HG03196 (cell line): ENCODE measurements around the gene AP2A1.

Source experiments
- ATAC-seq: cut with Tn5 transposase; IDR thresholded peaks from one replicate; pipeline ENCODE4 v1.9.1; 2021; ENCODE audit not compliant: unreplicated experiment

AP2A1 gene

DNA sequence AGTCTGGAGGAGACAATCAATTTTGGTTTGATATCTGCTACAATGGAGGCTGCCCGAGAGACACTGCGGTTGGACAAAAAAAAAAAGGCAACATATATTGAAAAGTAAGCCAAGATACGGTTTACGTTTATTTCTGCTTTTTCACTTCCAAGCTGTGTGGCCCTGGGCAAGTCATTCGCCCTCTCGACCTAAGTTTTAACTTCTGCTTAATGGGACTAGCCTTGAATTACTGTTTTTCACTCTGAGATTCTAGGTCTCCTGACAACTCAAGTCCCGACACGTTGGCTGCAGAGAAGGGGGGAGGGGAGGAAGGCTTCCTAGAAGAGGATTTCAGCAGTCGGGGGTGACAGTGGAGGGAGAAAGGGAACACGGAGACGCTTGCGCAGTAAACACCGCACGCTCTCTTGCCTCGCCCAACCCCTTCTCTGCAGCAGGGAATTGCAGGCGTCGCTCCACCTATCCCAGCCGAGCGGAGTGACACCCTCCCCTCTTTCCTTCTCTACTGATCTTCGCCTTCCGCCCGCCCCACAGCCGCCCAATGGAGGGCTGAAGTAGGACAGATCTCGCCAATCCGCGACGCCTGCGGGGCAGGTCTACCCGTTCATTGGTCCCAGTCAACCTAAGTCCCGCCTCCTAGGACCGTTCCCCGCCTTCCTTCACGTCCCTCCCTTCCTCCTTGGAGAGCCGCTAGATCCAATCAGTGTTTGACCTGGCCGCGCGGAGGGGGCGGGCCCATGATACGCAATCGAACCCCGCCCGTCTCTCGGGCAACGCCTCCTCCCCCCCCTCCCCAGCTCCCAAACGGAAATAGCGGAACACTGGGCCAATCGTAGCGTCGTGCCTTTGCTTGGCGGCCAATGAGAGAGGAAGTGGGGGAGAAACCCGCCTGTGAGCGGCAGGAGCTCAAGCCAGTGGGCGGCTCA, 533 bp upstream of the AP2A1 start:
- peak; percentile 86 for ATAC-seq

DNA sequence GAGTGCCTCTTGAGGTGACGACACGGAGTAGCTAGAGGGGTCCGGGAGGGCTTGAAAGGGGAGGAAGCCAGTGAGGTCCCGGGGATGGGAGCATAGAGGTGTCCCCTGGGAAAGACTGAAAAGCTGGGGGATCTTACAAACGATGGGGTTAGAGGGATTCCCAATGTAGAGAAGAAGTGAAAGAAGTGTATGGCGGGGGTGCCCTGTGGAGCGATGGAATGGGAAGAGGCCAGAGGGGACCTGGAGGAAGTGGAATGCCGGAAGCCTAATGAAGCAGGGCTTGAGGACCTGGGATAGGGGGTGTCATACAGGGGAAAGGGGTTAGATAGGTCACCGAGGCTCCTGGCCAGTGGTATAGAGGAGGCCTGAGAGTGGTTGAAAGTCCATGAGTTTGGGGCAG, 580 bp downstream of the AP2A1 start:
- no peak for ATAC-seq

GRCh38 chr19:49767967-49768581, 1.3 kb downstream of the AP2A1 start:
- no peak for ATAC-seq

- ATAC-seq: no peak
These were observed 3.7 kb downstream of the AP2A1 start for GRCh38 chr19:49770529-49770928.

DNA sequence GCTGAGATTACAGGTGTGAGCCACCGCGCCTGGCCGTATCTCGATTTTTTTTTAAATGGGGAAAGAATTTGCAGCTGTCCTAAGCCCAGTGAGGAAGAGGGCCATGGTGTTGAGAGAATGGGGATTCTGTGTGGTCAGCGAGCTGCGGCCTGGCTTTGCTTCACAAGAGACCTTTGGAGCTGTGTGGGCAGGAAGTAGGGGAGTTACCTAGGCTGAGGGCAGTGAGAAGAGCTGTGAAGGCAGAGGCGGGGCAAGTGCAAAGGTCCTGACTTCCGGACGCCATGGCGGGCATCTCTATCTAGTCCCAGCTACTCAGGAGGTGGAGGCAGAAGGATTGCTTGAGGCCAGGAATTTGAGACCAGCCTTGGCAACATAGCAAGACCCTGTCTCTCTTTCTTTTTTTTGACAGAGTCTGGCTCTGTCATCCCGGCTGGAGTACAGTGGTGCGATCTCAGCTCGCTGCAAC, 4.9 kb downstream of the AP2A1 start:
- ATAC-seq: no peak

DNA sequence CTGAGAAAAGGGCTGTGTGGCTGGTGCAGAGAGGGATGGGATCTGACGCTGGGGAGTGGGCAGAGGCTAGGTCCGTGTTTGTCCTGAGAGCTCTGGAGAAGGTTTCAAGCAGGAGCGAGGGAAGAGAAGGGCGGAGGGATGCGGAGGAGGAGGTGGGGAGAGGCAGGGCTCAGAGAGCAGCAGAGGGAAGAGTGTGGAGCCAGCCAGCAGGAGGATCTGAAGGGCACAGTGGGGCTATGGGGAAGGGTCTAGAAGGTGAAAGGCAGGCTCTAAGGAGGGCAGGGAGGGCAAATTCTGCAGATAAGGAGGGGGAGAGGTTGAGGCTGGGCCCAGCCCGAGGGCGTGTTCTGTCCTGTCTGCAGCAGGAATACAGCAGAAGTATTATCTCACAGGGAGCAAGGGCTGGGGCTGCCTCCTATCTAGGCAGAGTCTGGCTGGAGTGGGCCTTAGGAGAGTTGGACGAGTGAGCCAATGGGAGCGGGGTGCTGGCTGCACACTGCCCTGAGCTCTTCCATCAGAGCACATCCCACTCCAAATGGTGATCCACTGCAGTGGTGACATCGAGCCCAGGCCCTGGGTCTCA, 6.1 kb downstream of the AP2A1 start:
- no peak for ATAC-seq

- ATAC-seq: no peak
These were observed 7.0 kb downstream of the AP2A1 start for GRCh38 chr19:49773663-49774350.

DNA sequence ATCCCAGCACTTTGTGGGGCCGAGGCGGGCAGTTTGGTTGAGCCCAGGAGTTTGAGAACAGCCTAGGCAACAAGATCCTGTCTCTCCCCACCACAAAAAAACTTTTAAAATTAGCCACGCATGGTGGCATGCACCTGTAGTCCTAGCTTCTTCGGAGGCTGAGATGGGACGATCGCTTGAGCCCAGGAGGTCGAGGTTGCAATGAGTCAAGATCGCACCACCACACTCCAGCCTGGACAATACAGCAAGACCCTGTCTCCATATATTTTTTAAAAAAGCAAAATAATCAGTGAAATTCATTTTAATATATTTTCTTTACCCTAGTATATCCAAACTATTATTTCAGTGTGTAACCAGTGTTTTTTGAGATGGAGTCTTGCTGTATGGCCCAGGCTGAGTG, 8.2 kb downstream of the AP2A1 start:
- ATAC-seq: no peak

- ATAC-seq: no peak
These were observed 9.1 kb downstream of the AP2A1 start for GRCh38 chr19:49775742-49776370.

DNA sequence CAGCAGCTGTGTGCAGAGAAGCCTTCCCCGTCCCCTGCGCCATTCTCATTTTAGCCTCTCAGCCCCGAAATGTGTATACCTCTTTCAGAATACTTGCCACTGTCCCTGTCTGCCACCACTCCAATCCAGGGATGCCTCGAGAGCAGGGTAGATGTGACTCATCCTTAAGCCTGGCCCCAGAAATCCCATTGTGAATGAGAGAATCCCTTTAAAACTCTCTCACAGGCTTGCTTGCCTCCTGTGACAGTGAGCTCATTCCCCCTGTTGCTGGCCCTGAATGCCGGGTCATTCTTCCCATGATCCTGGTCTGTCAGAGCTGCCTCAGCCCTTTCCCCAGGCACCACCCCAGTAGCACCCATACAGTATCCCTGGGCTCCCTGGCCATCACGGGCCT, 9.6 kb downstream of the AP2A1 start:
- ATAC-seq: no peak

DNA sequence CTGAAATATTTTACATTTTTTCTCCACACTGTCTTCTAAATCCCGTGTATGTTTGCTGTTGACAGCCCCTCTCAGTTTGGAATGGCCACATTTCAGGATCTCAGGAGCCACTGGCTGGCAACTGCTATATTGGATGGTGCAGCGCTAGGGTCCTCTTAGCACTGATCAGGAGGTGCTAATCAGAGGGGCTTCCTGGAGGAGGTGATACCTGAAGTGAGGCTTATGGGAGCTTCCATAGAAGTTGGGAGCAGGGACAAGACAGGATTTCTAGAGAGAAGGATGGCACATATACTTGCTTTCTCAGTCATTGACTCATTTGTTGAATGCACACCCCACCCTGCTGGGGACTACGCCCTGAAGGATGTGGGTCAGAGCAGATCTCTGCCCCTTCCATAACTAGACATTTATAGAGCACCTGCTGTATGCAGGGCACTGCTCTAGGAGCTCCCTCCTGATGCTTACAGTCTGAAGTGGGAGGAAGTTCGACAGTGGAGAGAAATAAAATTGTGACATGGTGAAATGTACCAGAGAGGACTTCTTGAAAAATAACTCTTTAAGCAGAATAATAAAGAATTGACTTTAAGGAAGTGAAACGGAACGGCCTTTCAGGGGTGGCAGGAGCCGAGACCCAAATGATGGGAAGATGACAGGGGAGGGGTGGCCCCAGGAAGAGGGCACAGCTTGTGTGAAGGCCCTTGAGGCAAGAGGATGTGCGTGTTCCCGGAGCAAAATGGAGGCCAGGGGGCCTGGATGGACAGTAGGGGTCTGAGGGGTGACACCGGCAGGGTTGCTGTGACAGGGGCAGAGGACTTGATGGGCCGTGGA, 13.1 kb downstream of the AP2A1 start:
- no peak for ATAC-seq

- ATAC-seq: no peak
These were observed 14.1 kb downstream of the AP2A1 start for GRCh38 chr19:49780861-49781260.

DNA sequence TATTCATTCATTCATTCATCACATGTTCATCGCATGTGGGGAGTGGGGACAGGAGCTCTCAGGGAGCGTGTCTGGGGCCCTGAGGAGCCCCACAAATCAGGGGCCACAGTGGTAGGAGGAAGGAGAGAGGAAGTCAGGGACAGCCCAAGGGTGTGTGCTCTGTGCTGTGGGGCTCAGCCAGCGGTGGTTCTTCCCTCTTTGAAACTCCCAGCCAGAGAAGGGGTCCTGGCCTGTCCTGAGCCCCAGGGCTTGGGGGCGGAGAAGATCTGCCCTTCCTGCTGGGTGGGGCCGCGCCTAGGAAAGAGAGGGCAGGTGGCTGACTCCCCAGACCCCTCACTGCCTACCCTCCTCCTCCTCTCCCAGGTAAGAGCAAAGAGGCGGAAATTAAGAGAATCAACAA, 14.6 kb downstream of the AP2A1 start:
- ATAC-seq: no peak

DNA sequence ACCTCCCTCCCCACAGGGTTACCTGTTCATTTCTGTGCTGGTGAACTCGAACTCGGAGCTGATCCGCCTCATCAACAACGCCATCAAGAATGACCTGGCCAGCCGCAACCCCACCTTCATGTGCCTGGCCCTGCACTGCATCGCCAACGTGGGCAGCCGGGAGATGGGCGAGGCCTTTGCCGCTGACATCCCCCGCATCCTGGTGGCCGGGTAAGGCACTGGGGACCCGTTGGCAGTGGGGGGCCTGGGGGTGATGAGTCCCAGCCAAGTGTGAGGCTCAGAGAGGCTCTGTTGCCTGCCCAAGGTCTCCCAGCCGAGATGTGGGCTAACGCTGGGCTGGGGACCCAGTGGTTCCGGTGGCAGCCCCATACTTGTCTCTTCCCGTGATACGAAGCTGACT, 15.7 kb downstream of the AP2A1 start:
- ATAC-seq: no peak

- ATAC-seq: no peak
These were observed 19.6 kb downstream of the AP2A1 start for GRCh38 chr19:49786376-49786820.

- no peak for ATAC-seq
These were observed 20.9 kb downstream of the AP2A1 start for GRCh38 chr19:49787746-49788145.

- ATAC-seq: no peak
These were observed 22.1 kb downstream of the AP2A1 start for GRCh38 chr19:49788857-49789256.

DNA sequence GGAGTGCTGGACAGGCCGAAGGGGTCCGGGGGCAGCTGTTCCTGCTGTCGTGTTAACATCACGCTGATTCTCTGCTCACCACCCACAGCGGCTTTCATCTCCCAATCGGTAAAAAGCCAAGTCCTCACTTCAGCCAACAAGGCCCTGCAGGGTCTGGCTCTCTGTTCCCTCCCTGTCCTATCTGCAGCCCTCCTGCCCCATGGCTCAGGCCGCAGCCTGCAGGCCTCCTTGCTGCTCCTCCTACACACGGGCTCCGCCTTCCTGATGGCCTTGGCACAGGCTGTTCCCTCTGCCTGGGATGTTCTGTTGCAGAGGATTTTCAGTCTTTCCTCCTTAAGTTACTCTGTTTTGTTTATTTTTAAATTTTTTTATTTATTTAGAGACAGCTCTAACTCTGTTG, 24.1 kb downstream of the AP2A1 start:
- no peak for ATAC-seq

GRCh38 chr19:49791776-49792445, 25.1 kb downstream of the AP2A1 start:
- ATAC-seq: no peak
